SU-DHL-6 (cell line): Measurements from ENCODE around the gene PSMC5.

Experiments
- CTCF ChIP-seq: fragments of 200-600 bp; sonication (generic); IDR thresholded peaks from one replicate; pipeline ENCODE4 v1.5.1; 2017; ENCODE audit warnings: antibody characterized with exemption, mild to moderate bottlenecking, low read length, moderate library complexity; ENCODE audit not compliant: insufficient read depth, poor library complexity, severe bottlenecking
- EZH2phosphoT487 ChIP-seq: fragments of 200-600 bp; sonication (generic), shearing (Covaris generic); conservative IDR thresholded peaks from 2 replicates; pipeline ENCODE4 v1.6.1; 2018; ENCODE audit warnings: mild to moderate bottlenecking, antibody characterized with exemption, low read length, moderate library complexity, mixed read lengths

GRCh38 chr17:63836811-63837210 lies 9.6 kb downstream of the PSMC5 start:
- TF ChIP-seq CTCF (no peak), EZH2phosphoT487 (no peak)
